Progenitor cell of endocrine pancreas (in vitro differentiated cells): ENCODE measurements around the gene TREH. TPM values are rescaled to one million over a fixed set of nuclear protein-coding genes. Genes with fewer than 3 reads are reported as not detected.
A peak's percentile ranks its signal among the peaks of the same experiment; 100 is the strongest.

Experiments used
- DNase-seq: peaks from one replicate; pipeline ENCODE4 v3.0.0; 2021; ENCODE audit warnings: low spot score; ENCODE audit not compliant: unreplicated experiment
- H3K27ac Mint-ChIP-seq: 2 replicates; pipeline ENCODE4 v1.8.0; 2021; ENCODE audit warnings: mild to moderate bottlenecking, moderate library complexity, mixed read lengths
- H3K27me3 Mint-ChIP-seq: 2 replicates; pipeline ENCODE4 v1.8.0; 2021; ENCODE audit warnings: mixed read lengths
- H3K36me3 Mint-ChIP-seq: 2 replicates; pipeline ENCODE4 v1.8.0; 2022; ENCODE audit warnings: mixed read lengths; ENCODE audit not compliant: insufficient read depth
- H3K4me1 Mint-ChIP-seq: 2 replicates; pipeline ENCODE4 v1.8.0; 2021; ENCODE audit warnings: low read depth, mixed read lengths
- H3K4me3 Mint-ChIP-seq: 2 replicates; pipeline ENCODE4 v1.8.0; 2021; ENCODE audit warnings: low read depth, mild to moderate bottlenecking, moderate library complexity, mixed read lengths
- H3K9me3 Mint-ChIP-seq: 2 replicates; pipeline ENCODE4 v1.8.0; 2021; ENCODE audit warnings: low read depth, mixed read lengths
- CTCF ChIP-seq: fragments of 200-600 bp; sonication (generic); IDR thresholded peaks from one replicate; pipeline ENCODE4 v1.5.0; 2021; ENCODE audit warnings: antibody characterized with exemption, mild to moderate bottlenecking; ENCODE audit not compliant: unreplicated experiment
- total RNA-seq: library from RNA; stranded (reverse); gene quantifications from 2 replicates; pipeline ENCODE4 v1.2.1, GENCODE V29; 2021

The TREH gene
- total RNA-seq, 1 donor from 2014 or later, result not detected

GRCh38 chr11:118621784-118622375, 57.6 kb downstream of the TREH start:
- H3K36me3 Mint-ChIP-seq, result peaks cover 2% of the 10 kb centered on the region
- no peaks in the 10 kb centered on the region for H3K27me3 Mint-ChIP-seq
- DNase-seq, result no peak
- no peaks in the 10 kb centered on the region for H3K9me3 Mint-ChIP-seq
- no peak for TF ChIP-seq CTCF
- peak overlapping the region; percentile 85 for H3K27ac Mint-ChIP-seq
- H3K4me3 Mint-ChIP-seq, result peak overlapping the region; percentile 84
- peaks cover 34% of the 10 kb centered on the region for H3K4me1 Mint-ChIP-seq

GRCh38 chr11:118621071-118621783, 58.2 kb downstream of the TREH start:
- peak; percentile 70 for DNase-seq
- no peaks in the 10 kb centered on the region for H3K27me3 Mint-ChIP-seq
- H3K27ac Mint-ChIP-seq, result peak overlapping the region; percentile 88
- peaks cover 37% of the 10 kb centered on the region for H3K4me1 Mint-ChIP-seq
- peaks cover 3% of the 10 kb centered on the region for H3K36me3 Mint-ChIP-seq
- no peaks in the 10 kb centered on the region for H3K9me3 Mint-ChIP-seq
- H3K4me3 Mint-ChIP-seq, result peak overlapping the region; percentile 84
- no peak for TF ChIP-seq CTCF

GRCh38 chr11:118620529-118621070, 58.9 kb downstream of the TREH start:
- peaks cover 42% of the 10 kb centered on the region for H3K4me1 Mint-ChIP-seq
- H3K9me3 Mint-ChIP-seq, result no peaks in the 10 kb centered on the region
- H3K36me3 Mint-ChIP-seq, result peaks cover 4% of the 10 kb centered on the region
- peak overlapping the region; percentile 88 for H3K27ac Mint-ChIP-seq
- no peak for TF ChIP-seq CTCF
- H3K27me3 Mint-ChIP-seq, result no peaks in the 10 kb centered on the region
- H3K4me3 Mint-ChIP-seq, result peak overlapping the region; percentile 84
- DNase-seq, result no peak

GRCh38 chr11:118619444-118620197, 59.8 kb downstream of the TREH start:
- no peaks in the 10 kb centered on the region for H3K9me3 Mint-ChIP-seq
- H3K36me3 Mint-ChIP-seq, result peaks cover 4% of the 10 kb centered on the region
- no peak for TF ChIP-seq CTCF
- peak overlapping the region; percentile 57 for H3K4me3 Mint-ChIP-seq
- DNase-seq, result no peak
- peak overlapping the region; percentile 46 for H3K27ac Mint-ChIP-seq
- H3K27me3 Mint-ChIP-seq, result no peaks in the 10 kb centered on the region
- peaks cover 52% of the 10 kb centered on the region for H3K4me1 Mint-ChIP-seq

- no peak for DNase-seq
- no peak overlapping the region for H3K4me3 Mint-ChIP-seq
- peaks cover 4% of the 10 kb centered on the region for H3K36me3 Mint-ChIP-seq
- no peak for TF ChIP-seq CTCF
- H3K27ac Mint-ChIP-seq, result no peak overlapping the region
- H3K4me1 Mint-ChIP-seq, result peaks cover 53% of the 10 kb centered on the region
- no peaks in the 10 kb centered on the region for H3K27me3 Mint-ChIP-seq
- no peaks in the 10 kb centered on the region for H3K9me3 Mint-ChIP-seq
Measured at GRCh38 chr11:118618991-118619375, 60.5 kb downstream of the TREH start.
